Fibroblast of pulmonary artery (primary cell): ENCODE results near the gene UPF1.

Experiments
- DNase-seq: peaks from one replicate; pipeline ENCODE4 v3.0.0-alpha.2; 2010; ENCODE audit warnings: low read depth
- H3K4me3 ChIP-seq: replicated peaks from 2 replicates; pipeline ENCODE4 v1.5.1; 2011; ENCODE audit warnings: low read depth, mild to moderate bottlenecking, control low read depth, low read length, moderate library complexity
- CTCF ChIP-seq: IDR thresholded peaks from 2 replicates; pipeline ENCODE4 v1.5.1; 2011; ENCODE audit warnings: mild to moderate bottlenecking, control low read depth, low read length, inconsistent platforms; ENCODE audit errors: missing control alignments

UPF1 gene

GRCh38 chr19:18861917-18862316 is 30.2 kb downstream of the UPF1 start:
- no peak overlapping the region for H3K4me3 ChIP-seq
- no peak for DNase-seq
- TF ChIP-seq CTCF: no peak

- DNase-seq: no peak
- no peak for TF ChIP-seq CTCF
- H3K4me3 ChIP-seq: no peak overlapping the region
Measured at GRCh38 chr19:18862976-18863842, 31.4 kb downstream of the UPF1 start.

- DNase-seq: no peak
- H3K4me3 ChIP-seq: no peak overlapping the region
- no peak for TF ChIP-seq CTCF
Measured at GRCh38 chr19:18863843-18864362, 32.1 kb downstream of the UPF1 start.

GRCh38 chr19:18865106-18865972 is 33.6 kb downstream of the UPF1 start:
- no peak for DNase-seq
- H3K4me3 ChIP-seq: no peak overlapping the region
- TF ChIP-seq CTCF: no peak

GRCh38 chr19:18865973-18866799 is 34.4 kb downstream of the UPF1 start:
- peak; percentile 58 for TF ChIP-seq CTCF
- no peak overlapping the region for H3K4me3 ChIP-seq
- DNase-seq: peak; percentile 54

GRCh38 chr19:18866800-18867123 is 35.0 kb downstream of the UPF1 start:
- DNase-seq: no peak
- no peak overlapping the region for H3K4me3 ChIP-seq
- no peak for TF ChIP-seq CTCF
